ENCODE data around the gene DUT.

Gene DUT

DNA sequence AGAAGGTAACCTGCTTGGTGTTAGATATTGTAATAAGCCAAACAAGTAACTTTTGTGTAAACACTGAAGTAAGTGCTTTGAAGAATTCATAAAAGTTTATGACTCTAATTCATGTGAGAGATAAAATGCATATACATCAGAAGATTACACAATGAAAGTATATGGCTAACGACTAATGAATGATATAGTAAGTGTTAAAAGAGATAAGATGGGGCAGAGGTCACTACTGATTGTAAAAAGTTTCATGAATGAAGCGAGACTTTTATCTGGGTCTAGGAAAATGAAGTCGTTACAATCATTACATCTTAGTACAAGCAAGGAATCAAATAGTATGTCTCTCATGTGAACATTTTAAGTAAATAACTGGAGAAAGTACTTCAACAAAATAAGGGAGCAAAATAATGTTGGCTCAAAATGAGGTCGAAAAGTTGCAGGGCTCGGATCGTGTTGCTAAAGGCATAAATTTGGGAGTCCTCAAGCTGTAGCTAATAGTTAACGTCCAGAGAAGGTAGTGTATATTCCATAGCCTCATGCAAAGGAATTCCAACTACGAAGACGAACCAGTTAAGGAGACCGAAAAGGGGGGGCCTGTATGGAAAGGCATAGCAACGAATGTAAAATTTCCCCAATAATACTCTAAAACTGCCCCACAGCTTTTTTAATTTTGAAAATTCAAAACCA is 984 bp upstream of the DUT start:
- DNase-seq, result no peak

DNA sequence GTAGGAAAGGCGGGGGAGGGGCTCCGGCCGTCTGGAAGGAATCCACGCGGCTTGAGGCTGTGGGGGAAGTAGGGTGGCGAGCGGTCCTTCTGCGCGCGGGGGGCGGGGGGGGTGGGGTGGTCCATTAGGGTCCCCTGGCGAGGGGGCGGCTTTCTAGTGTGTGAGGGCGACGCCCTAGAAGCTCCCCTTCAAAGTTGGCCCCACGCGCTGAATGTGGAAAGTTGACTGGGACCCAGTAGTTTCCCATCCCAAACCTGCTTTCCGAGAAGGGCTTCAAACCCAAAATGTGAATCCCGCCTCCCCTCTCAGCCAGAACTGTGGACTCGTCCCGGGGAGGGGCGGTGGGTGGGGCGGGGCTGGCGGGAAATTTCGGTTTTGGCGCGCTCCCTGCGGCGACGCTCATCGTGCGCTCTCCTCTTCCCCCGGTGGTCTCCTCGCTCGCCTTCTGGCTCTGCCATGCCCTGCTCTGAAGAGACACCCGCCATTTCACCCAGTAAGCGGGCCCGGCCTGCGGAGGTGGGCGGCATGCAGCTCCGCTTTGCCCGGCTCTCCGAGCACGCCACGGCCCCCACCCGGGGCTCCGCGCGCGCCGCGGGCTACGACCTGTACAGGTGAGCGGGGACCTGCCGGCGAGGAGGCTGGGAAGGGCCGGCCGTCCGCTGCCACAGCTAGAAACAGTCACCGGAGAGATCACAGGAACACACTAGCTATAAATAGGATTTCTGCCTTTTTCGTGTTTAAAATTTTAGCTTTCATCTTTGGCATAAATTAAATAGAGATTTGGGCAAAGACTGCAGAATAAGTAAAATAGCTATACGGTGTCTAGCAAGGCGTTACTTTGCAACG is 790 bp downstream of the DUT start:
- DNase-seq, result peak; percentile 42 to 77 (median 60)

DNA sequence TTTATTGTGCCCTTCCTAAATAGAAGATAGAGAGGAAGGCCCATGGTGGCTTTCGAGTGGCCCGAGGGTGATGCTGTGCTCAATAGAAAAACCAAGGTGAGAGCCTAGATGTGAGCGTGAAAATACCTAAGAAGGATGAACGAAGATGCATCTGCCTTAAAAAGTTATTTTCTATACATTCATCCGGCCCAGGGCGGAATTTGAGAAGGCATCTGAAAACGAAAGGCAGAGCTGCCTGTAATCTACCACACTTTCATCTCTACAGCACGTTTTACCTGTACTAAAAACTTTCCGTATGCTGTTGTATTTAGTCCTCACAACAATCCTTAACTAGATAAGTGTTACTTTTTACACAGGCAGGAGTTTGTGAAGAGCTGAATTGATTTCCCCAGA is 1.4 kb downstream of the DUT start:
- peak in 1 of 6 experiments; percentile 14 for DNase-seq

DNA sequence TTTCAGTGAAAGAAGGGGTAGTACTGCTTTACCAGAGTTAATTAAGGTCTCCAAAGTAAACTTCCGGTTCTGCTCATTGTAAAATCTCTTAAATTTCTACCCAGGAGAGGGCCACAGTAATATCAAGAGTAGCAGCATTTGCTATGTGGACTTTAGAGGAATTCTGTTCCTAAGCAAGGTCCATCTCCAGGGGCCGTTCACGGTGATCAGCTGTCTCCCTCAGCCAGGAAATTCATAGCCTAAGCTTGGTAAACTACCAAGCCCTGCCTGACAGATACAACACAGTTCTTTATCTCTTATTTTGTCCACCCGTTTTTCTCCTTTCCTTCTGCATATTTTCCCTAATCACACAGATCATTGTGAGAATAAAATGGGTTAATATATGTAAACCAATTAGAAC is 2.3 kb downstream of the DUT start:
- DNase-seq, result no peak

DNA sequence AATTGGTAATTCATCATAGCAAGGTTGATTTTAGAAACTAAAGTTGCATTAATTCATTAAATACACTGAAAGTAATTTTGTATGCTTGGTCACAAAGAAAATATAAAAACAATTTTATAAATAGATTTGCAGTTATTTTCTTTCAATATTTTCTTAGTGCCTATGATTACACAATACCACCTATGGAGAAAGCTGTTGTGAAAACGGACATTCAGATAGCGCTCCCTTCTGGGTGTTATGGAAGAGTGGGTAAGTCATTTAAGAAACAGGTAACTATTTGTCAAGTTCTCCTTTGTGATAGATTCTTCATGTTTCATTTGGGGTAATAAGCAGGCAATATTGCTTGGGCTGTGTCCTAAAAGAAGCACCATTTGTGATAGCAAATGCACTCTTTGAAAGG is 3.0 kb downstream of the DUT start:
- no peak for DNase-seq

DNA sequence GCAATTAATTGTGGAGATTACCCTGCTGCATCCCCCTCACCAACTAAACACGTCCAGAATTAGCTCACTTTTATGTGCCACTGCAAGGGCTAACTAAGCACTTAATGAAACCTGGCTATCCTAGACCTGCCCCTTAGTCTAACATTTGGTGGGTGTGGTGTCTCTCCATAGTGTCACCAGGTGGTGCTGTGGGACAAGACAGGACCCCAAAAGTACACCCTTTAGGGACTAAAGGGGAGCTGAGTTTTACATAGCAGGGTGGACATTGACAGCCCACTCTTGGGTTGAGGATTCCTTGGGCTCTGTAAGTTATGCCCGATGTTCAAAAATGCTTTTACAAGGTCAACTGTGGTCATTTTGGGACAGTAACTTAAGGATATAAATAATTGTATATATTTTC is 5.7 kb downstream of the DUT start:
- no peak for DNase-seq

DNA sequence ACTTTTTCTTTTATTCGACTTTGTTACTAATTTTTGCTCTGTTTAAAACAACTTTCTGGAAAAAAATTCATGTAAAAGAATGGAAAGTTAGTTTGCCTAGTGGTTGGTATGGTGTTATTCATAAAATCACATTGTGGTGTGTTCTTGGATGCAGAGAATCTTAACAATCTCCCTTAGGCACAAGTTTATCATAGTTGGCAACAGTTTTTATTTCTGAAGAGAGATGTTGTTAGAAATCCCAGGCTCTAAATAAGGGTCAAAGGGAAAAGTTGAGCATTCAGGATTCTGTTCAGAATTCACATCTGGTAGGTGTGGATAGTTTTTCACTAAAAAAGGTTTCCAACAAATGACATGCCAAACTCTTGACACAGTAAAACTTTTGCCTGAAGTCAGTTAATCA is 6.4 kb downstream of the DUT start:
- no peak for DNase-seq

DNA sequence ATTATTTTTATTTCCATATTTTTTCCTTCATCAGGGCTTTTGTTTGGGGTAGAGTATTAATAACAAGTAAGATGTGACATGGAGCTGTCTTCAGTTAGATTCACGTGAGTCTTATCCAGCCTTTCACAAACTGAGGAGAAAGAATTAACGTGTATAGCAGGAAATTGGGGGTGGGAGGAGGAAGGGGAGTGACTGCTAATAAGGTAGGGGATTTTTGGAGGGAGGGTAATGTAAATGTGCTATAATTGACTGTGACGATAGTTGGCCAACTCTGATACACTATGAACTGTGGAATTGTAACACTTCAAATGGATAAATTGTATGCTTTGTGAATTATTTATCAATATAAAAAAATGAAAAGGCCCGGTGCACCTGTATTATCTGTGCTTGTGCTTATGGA is 8.9 kb downstream of the DUT start:
- DNase-seq, result no peak

DNA sequence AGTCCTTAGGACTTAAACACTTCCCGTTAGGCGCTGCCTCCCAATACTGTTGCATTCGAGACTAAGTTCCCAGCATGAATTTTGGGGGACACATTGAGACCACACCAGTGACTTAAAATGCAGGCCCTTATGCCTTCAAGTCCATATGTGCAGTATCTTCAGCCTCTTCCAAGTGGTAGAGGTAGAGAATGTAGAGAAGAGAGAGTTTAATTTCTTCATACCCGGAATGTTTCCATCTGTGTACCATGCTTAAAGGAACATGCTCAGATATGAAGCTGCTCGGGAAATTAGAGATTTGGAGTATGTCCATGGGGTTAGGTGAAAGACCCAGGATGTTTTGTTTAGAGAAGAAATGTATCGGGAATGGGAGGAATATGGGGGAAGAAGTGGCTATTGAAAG is 12.6 kb downstream of the DUT start:
- DNase-seq, result no peak

DNA sequence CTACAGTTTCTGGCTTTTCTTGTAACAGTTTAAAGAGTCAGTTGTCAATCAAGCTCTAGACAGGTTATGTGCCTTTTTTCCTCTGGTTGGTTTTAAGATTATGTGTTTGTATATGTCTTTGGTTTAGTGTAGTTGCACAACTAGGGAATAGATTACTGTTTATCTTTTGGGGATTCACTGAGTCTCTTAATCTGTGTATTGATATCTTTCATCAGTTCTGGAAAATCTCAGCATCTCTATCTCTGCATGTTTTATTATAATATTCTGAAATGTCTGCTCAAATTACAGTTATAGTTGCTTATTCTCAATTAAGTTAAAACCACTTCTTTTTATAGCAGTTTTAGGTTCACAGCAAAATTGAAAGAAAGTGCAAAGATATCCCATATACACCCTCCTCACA is 14.3 kb downstream of the DUT start:
- no peak for DNase-seq

DNA sequence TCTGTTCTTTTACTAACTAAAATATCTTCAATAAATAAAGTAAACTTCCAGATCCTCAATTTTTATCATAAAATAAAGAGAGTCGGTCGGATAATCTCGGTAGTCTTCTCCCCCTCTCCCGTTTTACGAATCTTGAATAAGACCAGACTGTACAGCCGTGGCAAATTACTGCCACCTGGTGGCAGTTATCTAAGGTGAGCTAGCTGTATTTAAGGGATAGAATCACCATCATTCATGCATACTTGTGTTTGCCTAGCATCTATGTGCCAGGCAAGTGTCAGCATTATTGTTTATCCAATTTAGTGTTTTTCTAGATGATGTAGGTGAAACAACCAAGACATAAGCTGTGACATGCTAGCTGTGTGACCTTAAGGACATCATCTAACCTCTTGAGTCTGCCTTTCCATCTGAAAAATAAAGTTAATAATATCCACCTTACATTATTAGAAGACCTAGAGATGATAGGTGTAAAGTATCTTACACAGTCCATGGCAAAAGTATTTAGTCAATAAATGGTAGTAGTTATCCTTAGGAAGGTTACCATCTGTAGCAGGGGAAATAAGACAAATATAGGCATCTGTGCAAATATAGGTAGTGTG is 21.3 kb downstream of the DUT start:
- DNase-seq, result peak in 5 of 6 experiments; percentile 11 to 51 (median 26)

DNA sequence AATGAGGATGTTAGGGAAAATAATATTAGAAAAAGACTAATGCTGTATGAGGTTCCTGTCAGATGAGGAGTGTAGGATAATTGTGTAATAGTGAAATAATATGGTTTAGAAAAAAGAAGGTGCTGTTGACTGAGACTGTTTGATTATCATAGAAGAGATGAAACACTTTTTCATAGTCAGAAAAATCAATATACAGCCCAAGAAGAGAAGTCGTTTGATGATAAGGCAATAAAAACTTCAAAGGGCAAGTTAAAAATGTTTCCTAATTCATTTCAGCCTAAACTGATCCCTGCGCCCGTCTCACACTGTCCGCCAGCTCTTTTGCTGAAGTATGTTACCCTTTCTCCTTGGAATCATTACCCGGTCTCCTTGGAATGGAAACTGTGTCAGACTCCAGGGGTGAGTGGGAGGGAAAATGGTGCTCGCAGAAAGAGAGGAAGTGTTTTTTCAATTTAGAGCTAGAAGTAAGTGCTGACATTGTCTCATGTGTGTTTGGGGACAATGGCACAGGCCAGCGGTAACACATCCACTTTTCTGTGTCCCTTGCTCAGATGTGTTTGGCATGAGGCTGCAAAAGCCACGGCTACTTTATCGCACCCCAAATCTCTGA is 23.6 kb downstream of the DUT start:
- DNase-seq, result no peak

DNA sequence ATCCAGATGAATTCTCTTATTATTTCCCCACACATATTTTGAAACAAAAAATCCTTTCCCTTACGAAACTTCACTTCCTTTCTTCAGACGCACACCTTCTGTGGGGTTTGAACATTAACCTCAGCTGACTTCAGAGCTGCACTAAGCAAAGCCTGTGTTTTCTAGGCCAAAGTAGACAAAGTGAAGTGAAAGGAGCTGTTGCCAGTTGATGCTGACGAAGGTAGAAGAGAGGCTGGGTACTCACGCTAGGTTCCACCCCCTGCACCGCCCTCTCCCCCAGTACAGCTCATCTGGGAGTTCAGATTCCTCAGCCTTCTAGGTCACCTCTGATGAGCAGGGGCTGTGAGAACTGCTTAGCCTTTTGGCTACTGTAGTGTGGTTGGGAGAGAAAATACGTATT is 24.1 kb downstream of the DUT start:
- DNase-seq, result no peak

DNA sequence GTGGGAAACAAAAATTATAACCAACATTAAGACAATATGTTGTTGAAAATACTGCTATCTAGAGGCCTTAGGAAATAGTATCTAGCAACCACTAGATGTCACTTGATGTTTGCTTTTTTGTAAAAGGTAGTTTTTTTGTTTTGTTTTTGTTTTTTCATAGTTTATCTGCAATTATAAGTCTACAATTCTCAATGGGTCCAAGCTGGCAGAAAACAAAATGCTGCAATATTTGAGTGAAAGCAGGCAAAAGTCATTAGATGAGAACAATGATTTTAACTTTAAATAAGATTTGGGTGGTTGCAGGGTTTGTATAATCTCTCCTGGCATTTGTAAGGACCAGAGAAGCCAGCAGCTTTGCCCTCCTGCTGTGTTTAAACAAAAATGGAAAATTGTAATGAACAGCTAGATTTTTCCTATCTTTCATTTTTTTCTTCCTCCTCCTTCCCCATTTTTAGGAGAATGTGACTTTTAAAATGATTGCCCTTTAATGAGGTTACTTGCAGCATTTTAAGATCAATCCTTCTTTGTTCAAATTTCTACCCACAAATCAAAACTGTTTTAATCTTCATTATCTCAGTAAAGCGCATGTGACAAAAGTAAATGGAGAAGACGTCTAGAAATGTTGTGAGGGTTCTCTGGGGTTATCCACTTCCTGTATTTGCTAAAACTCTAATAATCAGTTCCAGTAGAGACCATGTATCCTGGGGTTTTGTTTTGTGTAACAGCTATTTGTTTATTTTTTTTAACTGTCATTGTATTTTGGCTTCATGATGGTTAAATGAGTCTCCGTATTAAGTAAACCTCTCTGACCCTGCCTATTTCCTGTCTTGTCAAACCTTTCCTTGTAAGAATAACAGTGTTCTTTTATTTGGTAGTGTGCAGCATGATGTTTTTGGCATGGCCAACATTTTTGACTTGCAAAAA is 27.3 kb downstream of the DUT start:
- DNase-seq, result no peak

DNA sequence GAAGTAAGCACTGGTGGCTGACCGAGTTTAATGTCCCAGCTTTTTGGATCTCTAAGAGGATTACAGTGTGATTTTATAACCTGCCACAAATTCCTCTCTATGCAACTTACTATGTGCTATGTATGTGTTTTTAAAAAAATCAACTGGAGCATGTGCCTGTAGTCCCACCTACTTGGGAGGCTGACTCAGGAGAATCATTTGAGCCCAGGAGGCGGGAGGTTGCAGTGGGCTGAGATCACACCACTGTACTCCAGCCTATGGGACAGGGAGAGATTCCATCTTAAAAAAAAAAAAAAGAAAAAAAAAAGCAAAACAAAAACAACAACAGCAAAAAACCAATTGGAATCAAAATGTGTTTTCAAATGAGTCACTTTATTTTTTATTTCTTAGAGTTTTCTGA is 29.6 kb downstream of the DUT start:
- DNase-seq, result no peak

DNA sequence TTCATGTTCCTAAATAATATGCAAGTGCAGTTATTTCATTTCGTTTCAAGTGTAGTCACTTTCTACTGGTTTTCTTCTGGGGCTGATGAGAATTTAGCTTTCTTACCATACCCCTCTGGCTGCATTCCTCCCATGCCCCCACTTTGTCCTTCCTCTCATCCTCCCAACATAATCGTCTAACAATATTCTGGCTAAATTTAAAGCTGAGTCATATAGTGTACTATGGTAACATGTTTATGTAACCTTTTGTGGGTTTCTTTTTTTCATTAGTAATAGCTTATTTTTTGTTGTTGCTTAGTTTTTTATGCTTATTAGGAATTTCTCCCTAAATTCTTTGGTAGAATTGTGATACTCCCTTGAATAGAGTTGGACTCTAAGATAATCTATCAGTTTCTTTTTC is 30.5 kb downstream of the DUT start:
- no peak for DNase-seq

DNA sequence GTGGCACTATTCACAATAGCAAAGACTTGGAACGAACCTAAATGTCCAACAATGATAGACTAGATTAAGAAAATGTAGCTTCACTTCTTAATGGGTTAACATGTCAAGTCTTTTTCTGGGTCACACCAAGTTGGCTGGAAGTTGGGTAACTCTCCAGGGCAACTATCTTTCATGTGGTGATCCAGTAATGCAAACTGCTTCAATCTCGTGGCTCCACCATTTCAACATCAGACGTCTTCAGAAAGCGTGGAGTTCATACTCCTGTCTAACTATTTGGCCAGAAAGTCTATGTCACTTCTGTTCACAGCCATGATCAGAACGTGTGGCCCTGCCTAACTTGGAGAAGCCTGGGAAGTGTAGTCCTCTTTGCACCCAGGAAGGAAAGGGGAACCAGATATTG is 32.2 kb downstream of the DUT start:
- DNase-seq, result no peak

DNA sequence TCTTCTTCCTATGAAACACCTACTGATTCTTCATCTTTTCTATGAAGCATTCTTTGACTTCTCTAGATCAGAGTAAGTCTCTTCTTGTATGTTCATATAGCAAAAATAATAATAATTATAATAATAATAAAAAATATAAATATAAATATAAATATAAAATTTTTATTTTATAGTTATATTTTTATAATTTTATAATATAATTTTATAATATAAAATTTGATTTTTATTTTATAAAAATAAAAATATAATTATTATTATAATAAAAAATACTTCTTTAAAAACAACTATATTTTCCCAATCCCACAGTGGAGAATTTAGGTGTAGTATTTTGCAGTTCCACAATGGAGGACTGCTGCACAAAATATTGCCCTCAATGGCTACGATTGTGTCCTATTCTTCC is 34.3 kb downstream of the DUT start:
- no peak for DNase-seq

DNA sequence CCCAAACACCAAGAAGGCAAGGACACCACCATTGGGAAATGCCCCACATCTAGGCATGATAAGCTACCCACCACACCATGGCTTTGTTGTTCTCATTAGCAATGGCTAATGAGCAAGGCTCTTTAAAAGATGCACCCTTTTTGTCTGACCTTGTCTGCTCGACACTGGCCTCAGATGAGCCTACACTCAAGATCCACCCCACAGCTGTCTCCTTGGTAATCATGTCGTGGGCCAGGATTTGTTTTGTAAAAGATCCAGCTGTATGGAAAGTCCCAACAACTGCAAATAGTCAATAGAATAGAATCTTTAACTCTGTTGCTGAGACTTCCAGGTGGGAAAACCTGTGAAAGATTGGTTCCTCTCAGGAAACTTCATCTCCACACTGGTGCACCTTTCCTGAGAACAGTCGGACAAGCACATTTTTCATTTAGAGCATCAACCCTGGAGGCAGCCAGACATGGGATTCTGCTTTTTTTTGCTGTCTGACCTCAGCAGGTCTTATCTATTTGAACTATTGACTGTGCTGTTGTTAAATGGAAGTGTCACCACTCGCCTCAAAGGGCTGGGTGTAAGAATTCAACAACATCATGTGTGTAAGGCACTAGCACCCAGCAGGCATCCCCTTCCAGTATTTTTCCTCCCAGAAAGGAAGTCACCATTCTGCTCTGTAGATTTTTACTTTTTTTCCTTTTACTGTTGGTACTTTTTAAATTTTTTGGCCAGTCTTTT is 35.5 kb downstream of the DUT start:
- DNase-seq, result no peak

DNA sequence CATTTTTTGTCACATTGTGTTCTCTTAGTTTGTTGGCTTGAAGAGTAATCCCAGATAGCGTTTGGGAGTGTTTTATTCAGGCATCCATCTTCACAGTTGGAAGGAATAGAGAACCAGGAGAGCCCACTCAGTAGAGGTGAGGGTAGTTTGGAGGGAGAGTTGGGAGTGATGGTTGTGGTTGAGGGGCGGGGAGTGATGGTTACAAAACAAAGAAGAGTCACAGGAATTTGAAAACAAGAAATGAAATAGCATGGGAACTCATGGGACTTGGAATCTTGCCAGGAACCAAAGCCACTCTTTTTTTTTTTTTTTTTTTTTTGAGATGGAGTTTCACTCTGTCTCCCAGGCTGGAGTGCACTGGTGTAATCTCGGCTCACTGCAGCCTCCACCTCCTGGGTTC is 36.3 kb downstream of the DUT start:
- DNase-seq, result no peak

DNA sequence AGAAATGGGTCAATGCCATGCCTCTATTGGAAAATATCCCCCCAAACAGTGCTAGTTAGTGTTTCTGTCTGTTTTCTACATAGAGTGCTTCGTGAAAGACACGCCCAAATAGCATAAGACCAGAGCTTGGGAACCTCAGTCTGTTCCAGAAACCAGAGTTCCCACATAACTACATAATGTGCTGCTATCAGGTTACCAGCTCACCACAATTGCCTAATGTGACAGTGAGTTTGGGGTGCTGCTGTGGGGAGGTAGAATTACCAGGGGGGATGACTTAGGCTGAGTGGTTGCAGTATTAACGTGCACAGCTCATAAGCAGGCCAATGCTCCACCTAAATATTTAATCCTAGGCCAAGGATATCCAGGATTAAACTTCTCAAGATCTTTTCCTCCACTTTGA is 39.2 kb downstream of the DUT start:
- no peak for DNase-seq

DNA sequence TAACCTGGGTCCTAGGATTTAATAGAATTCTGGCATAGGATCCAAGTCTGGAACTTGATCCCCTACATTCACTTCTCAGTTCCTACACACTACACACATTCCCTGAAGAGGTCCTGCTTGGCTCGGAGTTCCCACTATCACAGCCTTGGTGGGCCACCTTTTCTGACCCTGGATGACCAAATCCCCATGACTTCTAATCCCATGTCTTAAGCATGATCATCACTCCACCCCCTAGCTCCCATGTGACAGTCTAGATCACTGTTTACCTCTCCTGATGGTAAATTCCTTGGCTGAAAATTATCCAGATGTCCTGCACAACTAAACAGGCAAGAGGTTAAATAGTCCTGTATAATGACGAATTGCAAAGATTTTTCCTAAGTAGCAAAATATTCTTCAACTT is 40.3 kb downstream of the DUT start:
- no peak for DNase-seq
